HG03354 (cell line): Measurements from ENCODE around the gene ALDH1A3.
"Not testable (repeated sequence)": the region's sequence is repeated elsewhere in the genome, so short reads cannot be mapped to it uniquely, and the experiment has no call there.

Experiments used
- ATAC-seq: cut with Tn5 transposase; IDR thresholded peaks from one replicate; pipeline ENCODE4 v1.9.1; 2021; ENCODE audit warnings: mild to moderate bottlenecking; ENCODE audit not compliant: unreplicated experiment, poor library complexity, severe bottlenecking

Gene ALDH1A3

DNA sequence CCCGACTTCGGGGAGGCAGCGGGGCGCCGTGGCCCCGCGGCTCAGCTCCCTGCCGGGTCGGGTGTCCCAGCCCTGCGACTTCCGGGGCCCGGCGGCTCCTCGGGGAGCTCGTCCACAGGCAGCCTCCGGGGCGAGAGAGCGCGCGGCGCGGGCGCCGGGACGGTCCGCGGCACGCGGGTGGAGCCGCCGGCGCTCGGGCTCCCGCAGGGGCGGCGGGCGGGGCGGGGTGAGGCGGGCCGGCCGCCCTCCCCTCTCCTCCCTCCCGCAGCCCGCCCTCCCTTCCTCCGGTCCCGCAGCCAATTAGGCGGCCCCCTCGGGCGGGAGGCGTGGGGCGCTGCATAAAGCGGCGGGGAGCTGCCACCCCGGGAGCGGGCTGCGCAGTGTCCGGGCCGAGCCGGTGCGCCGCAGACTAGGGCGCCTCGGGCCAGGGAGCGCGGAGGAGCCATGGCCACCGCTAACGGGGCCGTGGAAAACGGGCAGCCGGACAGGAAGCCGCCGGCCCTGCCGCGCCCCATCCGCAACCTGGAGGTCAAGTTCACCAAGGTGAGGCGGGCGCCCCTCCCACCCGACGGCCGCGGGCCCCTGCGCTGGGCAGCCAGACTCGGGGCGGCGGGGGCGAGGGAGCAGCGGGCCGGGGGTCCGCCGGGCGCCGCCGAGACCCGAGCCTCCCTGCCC lies at the start of gene ALDH1A3:
Gene ALDH1A3 (plus strand): TSS at position 368 of the 675 bp plus-strand sequence. CDS start 77 bp downstream, at position 445.
- ATAC-seq, result peak; percentile 52

- ATAC-seq, result no peak
Measured at GRCh38 chr15:100831467-100831866, 48.2 kb upstream of the ALDH1A3 start.

GRCh38 chr15:100832149-100832942 lies 47.3 kb upstream of the ALDH1A3 start:
- no peak for ATAC-seq

GRCh38 chr15:100833417-100834389 lies 45.9 kb upstream of the ALDH1A3 start:
- ATAC-seq, result peak; percentile 90

GRCh38 chr15:100834731-100835130 lies 44.9 kb upstream of the ALDH1A3 start:
- no peak for ATAC-seq

- no peak for ATAC-seq
Measured at GRCh38 chr15:100835636-100836035, 44.0 kb upstream of the ALDH1A3 start.

- no peak for ATAC-seq
Measured at GRCh38 chr15:100836501-100836900, 43.1 kb upstream of the ALDH1A3 start.

- no peak for ATAC-seq
Measured at GRCh38 chr15:100841426-100841825, 38.2 kb upstream of the ALDH1A3 start.

DNA sequence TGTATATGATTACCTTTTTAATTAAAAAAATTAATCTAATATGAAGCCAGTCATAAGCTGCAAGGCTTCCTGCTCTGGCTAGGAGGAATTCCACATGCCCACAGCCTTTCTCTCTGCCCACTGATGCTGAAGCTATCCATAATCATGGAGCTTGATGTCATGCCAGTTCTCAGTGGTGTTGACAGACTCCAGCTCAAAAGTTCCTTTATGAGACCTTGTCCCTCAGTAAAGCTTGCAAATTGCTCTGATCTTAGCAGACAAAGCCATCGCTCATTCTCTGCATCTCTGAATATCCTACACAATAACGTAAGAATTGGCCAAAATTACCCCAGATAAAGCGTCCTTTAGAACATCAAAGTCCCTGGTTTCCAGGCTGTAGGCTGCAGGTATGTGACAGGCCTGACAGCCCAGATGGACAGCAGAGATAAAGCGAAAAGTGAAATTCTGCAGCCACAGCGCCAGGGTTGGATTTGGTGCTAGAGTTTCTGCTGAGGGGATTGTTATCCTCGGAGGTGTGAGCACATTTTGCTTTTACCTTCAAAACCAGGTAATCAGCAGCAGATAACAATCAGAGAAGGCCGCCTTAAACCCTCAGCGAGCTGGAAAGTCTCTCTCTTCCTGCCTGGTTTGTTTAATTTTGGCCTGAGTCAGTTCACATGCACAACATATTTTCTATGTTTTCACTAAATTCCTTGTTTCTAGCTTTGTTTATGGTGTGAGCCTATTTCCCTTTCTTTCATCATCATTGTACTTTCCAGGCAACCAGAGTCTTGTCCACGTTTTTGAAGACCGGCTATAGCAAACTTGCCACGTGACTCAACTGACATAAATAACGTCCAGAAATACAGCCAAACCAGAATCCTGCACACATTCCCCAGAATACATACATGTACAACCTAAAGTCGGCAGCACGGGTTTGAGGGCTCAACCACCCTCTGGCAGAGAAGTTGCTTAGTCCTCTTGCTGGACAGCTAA lies 36.6 kb upstream of the ALDH1A3 start:
- ATAC-seq, result no peak

DNA sequence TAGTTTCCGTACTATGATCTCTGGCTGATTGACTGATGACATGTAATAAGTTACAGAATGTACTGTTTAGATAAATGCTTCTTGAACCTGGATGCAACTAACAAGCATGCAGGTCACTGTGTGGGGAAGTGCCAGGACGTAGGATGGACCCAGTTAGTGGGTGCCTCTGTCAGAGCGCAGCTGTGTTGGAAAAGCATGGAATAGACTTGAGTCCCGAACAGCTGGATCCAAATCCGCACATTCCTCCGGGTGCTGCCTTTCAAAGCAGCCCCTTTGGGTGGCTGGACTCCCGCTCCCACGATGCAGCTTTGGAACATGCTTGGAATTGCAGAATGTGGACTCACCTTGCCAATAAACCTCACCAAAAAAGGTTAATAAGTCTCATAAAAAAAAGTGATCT lies 35.5 kb upstream of the ALDH1A3 start:
- no peak for ATAC-seq

- ATAC-seq, result no peak
Measured at GRCh38 chr15:100844778-100845177, 34.9 kb upstream of the ALDH1A3 start.

GRCh38 chr15:100847194-100847593 lies 32.4 kb upstream of the ALDH1A3 start:
- no peak for ATAC-seq

DNA sequence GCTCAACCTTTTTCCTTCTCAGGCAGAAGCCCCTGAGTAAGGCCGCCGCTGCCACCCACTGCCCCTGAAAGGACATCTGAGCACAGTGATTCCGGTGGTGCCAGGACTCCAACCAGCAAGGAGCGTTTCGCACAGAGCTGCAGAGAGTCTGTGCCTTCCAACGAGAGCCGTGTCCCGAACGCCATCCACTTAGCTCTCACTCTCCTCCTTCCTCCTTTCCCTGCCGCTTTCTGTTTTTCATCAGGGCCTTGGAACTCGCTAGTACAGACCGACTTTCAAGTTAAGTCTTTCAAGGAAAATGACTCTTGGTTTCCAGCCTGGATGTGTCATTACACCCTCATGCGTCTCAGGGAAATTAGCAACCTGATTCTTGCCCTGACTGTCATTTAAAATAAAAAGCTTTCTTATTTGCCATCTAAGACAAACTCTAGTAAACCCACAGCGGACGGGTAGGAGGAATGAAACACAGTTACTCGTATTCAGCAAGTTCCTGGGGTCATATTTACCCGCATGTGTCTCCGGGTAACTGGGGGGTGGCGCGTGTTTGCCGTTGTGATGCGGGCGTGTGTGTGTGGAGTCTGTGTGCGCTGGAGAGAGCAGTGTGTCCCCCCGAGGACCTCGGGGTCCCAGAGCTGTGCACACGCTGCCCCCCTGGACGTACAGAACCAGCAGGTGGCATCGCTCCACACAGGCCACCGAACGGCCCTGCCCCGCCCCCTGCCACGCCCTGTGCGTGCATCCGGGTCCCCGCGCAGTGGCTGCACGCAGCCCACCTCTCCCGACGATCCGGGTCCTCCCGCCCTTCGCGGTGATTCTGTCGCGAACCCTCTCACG lies 30.4 kb upstream of the ALDH1A3 start:
- ATAC-seq, result peak; percentile 95

DNA sequence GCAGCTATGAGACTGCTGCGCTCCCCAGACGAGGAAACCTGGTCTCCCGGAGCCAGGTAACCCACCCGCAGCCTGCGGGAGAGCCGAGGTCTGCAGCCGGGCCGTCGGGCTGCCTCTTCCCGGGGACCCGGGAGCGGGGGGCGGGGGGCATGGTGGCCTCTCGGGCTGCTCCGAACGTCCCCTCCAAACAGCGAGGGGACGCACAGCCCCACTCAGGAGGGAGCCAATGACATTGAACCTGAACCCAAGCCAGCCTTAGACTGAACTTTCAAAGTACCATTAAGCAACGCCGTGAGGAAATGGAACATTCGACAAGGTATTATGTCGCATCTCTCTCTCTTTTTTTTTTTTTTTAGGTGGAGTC lies 29.8 kb upstream of the ALDH1A3 start:
- ATAC-seq, result peak; percentile 35

DNA sequence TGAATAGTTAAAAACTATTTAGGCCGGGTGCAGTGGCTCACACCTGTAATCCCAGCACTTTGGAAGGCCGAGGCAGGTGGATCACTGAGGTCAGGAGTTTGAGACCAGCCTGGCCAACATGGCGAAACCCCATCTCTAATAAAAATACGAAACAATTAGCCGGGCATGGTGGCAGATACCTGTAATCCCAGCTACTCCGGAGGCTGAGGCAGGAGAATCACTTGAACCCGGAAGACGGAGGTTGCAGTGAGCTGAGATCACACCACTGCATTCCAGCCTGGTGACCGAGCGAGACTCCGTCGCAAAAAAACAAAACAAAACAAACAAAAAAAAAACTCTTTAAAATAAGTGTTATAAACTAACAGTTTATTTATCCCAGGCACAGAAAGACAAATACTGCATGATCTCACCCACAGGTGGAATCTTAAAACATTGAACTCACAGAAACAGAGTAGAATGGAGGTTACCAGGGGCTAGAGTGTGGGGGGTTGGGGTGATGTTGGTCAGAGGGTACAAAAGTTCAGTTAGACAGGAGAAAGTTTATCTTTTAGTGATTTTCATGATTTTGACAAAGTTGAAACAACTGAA lies 28.1 kb upstream of the ALDH1A3 start:
- ATAC-seq, result not testable (repeated sequence)

DNA sequence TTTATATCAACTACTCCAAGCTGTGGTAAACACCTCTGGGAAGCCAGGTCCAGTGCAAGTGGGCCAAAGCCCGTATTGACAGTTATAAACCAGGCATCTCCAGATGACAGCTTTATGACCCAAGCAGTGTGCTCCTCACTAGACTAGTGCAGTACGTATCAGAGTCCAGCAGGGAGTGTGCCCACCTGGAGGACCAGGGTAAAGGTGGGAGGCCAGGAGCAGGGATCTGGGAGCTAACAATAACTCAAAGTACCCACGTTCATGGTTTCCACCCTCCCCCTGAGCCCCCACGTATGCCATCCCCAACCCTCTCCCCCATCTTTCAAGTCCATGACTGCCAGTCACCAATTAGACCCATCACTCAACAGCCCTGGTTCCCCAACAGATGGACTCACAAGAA lies 27.0 kb upstream of the ALDH1A3 start:
- ATAC-seq, result no peak

GRCh38 chr15:100853676-100854440 lies 25.8 kb upstream of the ALDH1A3 start:
- no peak for ATAC-seq
